Medulla oblongata (tissue), 1 donor: ENCODE measurements around the gene ELP4.

Experiments
- DNase-seq: peaks from one replicate; pipeline ENCODE4 v3.0.0-alpha.2; 2015; ENCODE audit errors: extremely low spot score

The ELP4 gene

GRCh38 chr11:31799435-31800397, 290.1 kb downstream of the ELP4 start:
- DNase-seq: no peak

GRCh38 chr11:31800398-31801265, 291.1 kb downstream of the ELP4 start:
- no peak for DNase-seq

- DNase-seq: no peak
Observed at GRCh38 chr11:31801298-31801702, 291.7 kb downstream of the ELP4 start.

- no peak for DNase-seq
Observed at GRCh38 chr11:31802000-31802551, 292.5 kb downstream of the ELP4 start.

GRCh38 chr11:31802609-31802989, 293.0 kb downstream of the ELP4 start:
- DNase-seq: no peak

- no peak for DNase-seq
Observed at GRCh38 chr11:31802990-31803812, 293.6 kb downstream of the ELP4 start.

GRCh38 chr11:31803813-31804311, 294.3 kb downstream of the ELP4 start:
- no peak for DNase-seq

GRCh38 chr11:31804312-31805036, 294.9 kb downstream of the ELP4 start:
- DNase-seq: no peak

- no peak for DNase-seq
Observed at GRCh38 chr11:31805037-31805628, 295.6 kb downstream of the ELP4 start.

GRCh38 chr11:31805629-31806185, 296.1 kb downstream of the ELP4 start:
- no peak for DNase-seq

- no peak for DNase-seq
Observed at GRCh38 chr11:31806186-31806927, 296.8 kb downstream of the ELP4 start.

- DNase-seq: no peak
Observed at GRCh38 chr11:31806928-31807798, 297.6 kb downstream of the ELP4 start.

- DNase-seq: no peak
Observed at GRCh38 chr11:31807799-31808667, 298.5 kb downstream of the ELP4 start.

- no peak for DNase-seq
Observed at GRCh38 chr11:31808721-31809540, 299.4 kb downstream of the ELP4 start.

- DNase-seq: no peak
Observed at GRCh38 chr11:31809541-31809856, 299.9 kb downstream of the ELP4 start.
